DND-41 (cell line): Measurements from ENCODE around the gene GSTA1.

ENCODE experiments used
- EZH2 ChIP-seq: IDR thresholded peaks from 3 replicates; pipeline ENCODE4 v1.6.1; 2012; ENCODE audit warnings: borderline replicate concordance, low read depth, mild to moderate bottlenecking, moderate library complexity, low read length, inconsistent platforms; ENCODE audit not compliant: severe bottlenecking
- TF ChIP-seq, protein P1 (sequence below): IDR thresholded peaks from 2 replicates; pipeline ENCODE4 v1.5.1; 2012; ENCODE audit warnings: borderline replicate concordance, low read length, moderate library complexity, mild to moderate bottlenecking; ENCODE audit not compliant: poor library complexity, severe bottlenecking; ENCODE audit errors: extremely low read depth

DNA sequence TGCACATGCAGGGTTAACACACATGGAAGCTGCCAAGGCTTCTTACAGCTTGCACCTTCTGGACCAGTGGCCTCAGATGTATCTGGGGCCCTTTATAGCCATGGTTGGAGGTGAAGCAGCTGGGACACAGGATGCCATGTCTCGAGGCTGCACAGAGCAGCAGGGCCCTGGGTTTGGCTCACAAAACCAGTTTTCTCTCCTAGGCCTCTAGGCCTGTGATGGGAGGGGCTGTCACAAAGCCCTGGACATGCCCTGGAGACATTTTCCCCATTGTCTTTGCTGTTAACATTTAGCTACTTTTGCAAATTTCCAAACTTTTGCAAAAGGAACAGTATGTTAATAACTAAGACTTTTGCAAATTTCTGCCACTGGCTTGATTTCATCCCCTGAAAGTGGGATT lies 18.2 kb upstream of the GSTA1 start:
- TF ChIP-seq, protein P1, sequence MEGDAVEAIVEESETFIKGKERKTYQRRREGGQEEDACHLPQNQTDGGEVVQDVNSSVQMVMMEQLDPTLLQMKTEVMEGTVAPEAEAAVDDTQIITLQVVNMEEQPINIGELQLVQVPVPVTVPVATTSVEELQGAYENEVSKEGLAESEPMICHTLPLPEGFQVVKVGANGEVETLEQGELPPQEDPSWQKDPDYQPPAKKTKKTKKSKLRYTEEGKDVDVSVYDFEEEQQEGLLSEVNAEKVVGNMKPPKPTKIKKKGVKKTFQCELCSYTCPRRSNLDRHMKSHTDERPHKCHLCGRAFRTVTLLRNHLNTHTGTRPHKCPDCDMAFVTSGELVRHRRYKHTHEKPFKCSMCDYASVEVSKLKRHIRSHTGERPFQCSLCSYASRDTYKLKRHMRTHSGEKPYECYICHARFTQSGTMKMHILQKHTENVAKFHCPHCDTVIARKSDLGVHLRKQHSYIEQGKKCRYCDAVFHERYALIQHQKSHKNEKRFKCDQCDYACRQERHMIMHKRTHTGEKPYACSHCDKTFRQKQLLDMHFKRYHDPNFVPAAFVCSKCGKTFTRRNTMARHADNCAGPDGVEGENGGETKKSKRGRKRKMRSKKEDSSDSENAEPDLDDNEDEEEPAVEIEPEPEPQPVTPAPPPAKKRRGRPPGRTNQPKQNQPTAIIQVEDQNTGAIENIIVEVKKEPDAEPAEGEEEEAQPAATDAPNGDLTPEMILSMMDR: no peak
- no peak for TF ChIP-seq EZH2
